Glutamatergic neuron (in vitro differentiated cells): ENCODE data around the gene LRRC45. TPM values are rescaled to one million over a fixed set of nuclear protein-coding genes. Genes with fewer than 3 reads are reported as not detected.

Experiments used
- DNase-seq: peaks from one replicate; pipeline ENCODE4 v3.0.0; 2022
- H3K27ac Mint-ChIP-seq: one replicate; pipeline ENCODE4 v1.8.0; 2020; ENCODE audit warnings: mild to moderate bottlenecking, mixed read lengths, inconsistent platforms; ENCODE audit not compliant: unreplicated experiment
- H3K27me3 Mint-ChIP-seq: one replicate; pipeline ENCODE4 v1.8.0; 2020; ENCODE audit warnings: mild to moderate bottlenecking, moderate library complexity, mixed read lengths, inconsistent platforms; ENCODE audit not compliant: unreplicated experiment
- H3K36me3 Mint-ChIP-seq: one replicate; pipeline ENCODE4 v1.8.0; 2020; ENCODE audit warnings: mild to moderate bottlenecking, mixed read lengths, inconsistent platforms; ENCODE audit not compliant: unreplicated experiment
- H3K4me1 Mint-ChIP-seq: one replicate; pipeline ENCODE4 v1.8.0; 2020; ENCODE audit warnings: mild to moderate bottlenecking, low read depth, mixed read lengths, inconsistent platforms; ENCODE audit not compliant: unreplicated experiment
- H3K4me3 Mint-ChIP-seq: one replicate; pipeline ENCODE4 v1.8.0; 2020; ENCODE audit warnings: mild to moderate bottlenecking, mixed read lengths, inconsistent platforms; ENCODE audit not compliant: unreplicated experiment
- H3K9me3 Mint-ChIP-seq: one replicate; pipeline ENCODE4 v1.8.0; 2020; ENCODE audit warnings: mild to moderate bottlenecking, moderate library complexity, mixed read lengths, inconsistent platforms; ENCODE audit not compliant: unreplicated experiment
- CTCF ChIP-seq: fragments of 200-600 bp; sonication (generic); IDR thresholded peaks from one replicate; pipeline ENCODE4 v1.5.0; 2021; ENCODE audit not compliant: partially characterized antibody, unreplicated experiment
- total RNA-seq: library from RNA; stranded (reverse); fragmentation: NEBNext Ultra II Directional; extraction: Animal tissue kit (Norgen Biotek cat#: 25700); gene quantifications from one replicate; pipeline ENCODE4 v1.2.1, GENCODE V29; 2021; ENCODE audit not compliant: unreplicated experiment

The LRRC45 gene
- total RNA-seq, 1 donor from 2014 or later: 29.6 TPM

GRCh38 chr17:82062076-82062983 lies 39.2 kb downstream of the LRRC45 start:
- Mint-ChIP-seq H3K27me3 (peaks cover 9% of the 10 kb centered on the region), H3K4me3 (no peak overlapping the region), H3K27ac (no peak overlapping the region), H3K9me3 (peaks cover 3% of the 10 kb centered on the region), H3K36me3 (no peaks in the 10 kb centered on the region), H3K4me1 (no peaks in the 10 kb centered on the region)
- TF ChIP-seq CTCF: no peak
- no peak for DNase-seq

DNA sequence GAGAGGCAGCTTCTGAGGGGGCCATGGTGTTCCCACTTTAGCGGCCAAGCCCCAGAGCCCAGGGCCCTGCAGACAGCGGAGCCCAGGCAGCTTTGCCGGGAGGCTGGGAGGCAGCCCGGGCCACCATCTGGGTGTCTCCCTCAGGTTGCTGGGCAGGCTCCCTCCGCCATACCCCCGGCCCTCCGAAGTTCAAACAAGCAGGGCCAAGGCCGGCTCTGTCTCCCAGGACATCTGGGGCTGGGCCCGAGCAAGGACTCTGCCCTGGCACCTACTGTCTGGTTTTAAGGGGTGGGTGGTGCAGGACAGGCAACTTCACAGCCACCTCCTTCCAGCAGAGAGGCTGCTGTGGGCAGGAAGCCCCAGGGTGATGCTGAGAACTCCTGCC lies 39.9 kb downstream of the LRRC45 start:
- Mint-ChIP-seq H3K36me3 (no peaks in the 10 kb centered on the region), H3K27me3 (peaks cover 10% of the 10 kb centered on the region), H3K4me3 (no peak overlapping the region), H3K4me1 (no peaks in the 10 kb centered on the region), H3K27ac (no peak overlapping the region), H3K9me3 (peaks cover 3% of the 10 kb centered on the region)
- no peak for TF ChIP-seq CTCF
- no peak for DNase-seq

GRCh38 chr17:82063424-82064415 lies 40.6 kb downstream of the LRRC45 start:
- Mint-ChIP-seq H3K4me1 (no peaks in the 10 kb centered on the region), H3K27me3 (peaks cover 10% of the 10 kb centered on the region), H3K27ac (no peak overlapping the region), H3K9me3 (peaks cover 3% of the 10 kb centered on the region), H3K36me3 (no peaks in the 10 kb centered on the region), H3K4me3 (peak overlapping the region; percentile 70)
- DNase-seq: no peak
- no peak for TF ChIP-seq CTCF

- H3K4me1 Mint-ChIP-seq: no peaks in the 10 kb centered on the region
Observed at GRCh38 chr17:82064433-82065192, 41.5 kb downstream of the LRRC45 start.

More at GRCh38 chr17:82064433-82065192, 41.5 kb downstream of the LRRC45 start:
- Mint-ChIP-seq H3K9me3 (peaks cover 3% of the 10 kb centered on the region), H3K27me3 (peaks cover 10% of the 10 kb centered on the region), H3K27ac (no peak overlapping the region), H3K36me3 (no peaks in the 10 kb centered on the region), H3K4me3 (peak overlapping the region; percentile 70)
- TF ChIP-seq CTCF: no peak
- DNase-seq: no peak
